Mesothelial cell of epicardium (in vitro differentiated cells): Measurements from ENCODE around the gene TBC1D22A. TPM values are rescaled to one million over a fixed set of nuclear protein-coding genes. Genes with fewer than 3 reads are reported as not detected.

Source experiments
- DNase-seq, 2 experiments: peaks; one replicate each; pipeline ENCODE4 v3.0.0; 2021; ENCODE audit warnings: low spot score in 2 of 2; ENCODE audit not compliant: unreplicated experiment in 2 of 2
- H3K27ac Mint-ChIP-seq: 2 replicates; pipeline ENCODE4 v1.8.0; 2021; ENCODE audit warnings: mixed read lengths
- H3K27me3 Mint-ChIP-seq: 2 replicates; pipeline ENCODE4 v1.8.0; 2021; ENCODE audit warnings: low read depth, mixed read lengths
- H3K36me3 Mint-ChIP-seq: 2 replicates; pipeline ENCODE4 v1.8.0; 2021; ENCODE audit warnings: mixed read lengths
- H3K4me1 Mint-ChIP-seq: 2 replicates; pipeline ENCODE4 v1.8.0; 2021; ENCODE audit warnings: mixed read lengths
- H3K4me3 Mint-ChIP-seq: 2 replicates; pipeline ENCODE4 v1.8.0; 2021; ENCODE audit warnings: mild to moderate bottlenecking, moderate library complexity, mixed read lengths
- H3K9me3 Mint-ChIP-seq: 2 replicates; pipeline ENCODE4 v1.8.0; 2021; ENCODE audit warnings: mixed read lengths
- CTCF ChIP-seq: fragments of 200-600 bp; sonication (generic); IDR thresholded peaks from one replicate; pipeline ENCODE4 v1.5.0; 2021; ENCODE audit warnings: antibody characterized with exemption; ENCODE audit not compliant: unreplicated experiment
- total RNA-seq: library from RNA; stranded (reverse); gene quantifications from 3 replicates; pipeline ENCODE4 v1.2.1, GENCODE V29; 2021

Gene TBC1D22A
- total RNA-seq, 1 donor from 2014 or later = 26.6 TPM

- H3K27me3 Mint-ChIP-seq = no peaks in the 10 kb centered on the region
- H3K27ac Mint-ChIP-seq = no peak overlapping the region
Measured at GRCh38 chr22:46835693-46836092, 73.2 kb downstream of the TBC1D22A start.

GRCh38 chr22:46841522-46841921 is 79.1 kb downstream of the TBC1D22A start:
- Mint-ChIP-seq H3K27me3 (no peaks in the 10 kb centered on the region), H3K4me3 (no peak overlapping the region), H3K36me3 (peaks cover 23% of the 10 kb centered on the region), H3K9me3 (peaks cover 36% of the 10 kb centered on the region), H3K4me1 (peaks cover 17% of the 10 kb centered on the region), H3K27ac (no peak overlapping the region)
- no peak for TF ChIP-seq CTCF
- no peak for DNase-seq

More at GRCh38 chr22:46835693-46836092, 73.2 kb downstream of the TBC1D22A start:
- no peak for TF ChIP-seq CTCF
- Mint-ChIP-seq H3K4me1 (peaks cover 14% of the 10 kb centered on the region), H3K9me3 (peaks cover 55% of the 10 kb centered on the region), H3K36me3 (peaks cover 50% of the 10 kb centered on the region), H3K4me3 (no peak overlapping the region)
- DNase-seq = no peak

- no peak for TF ChIP-seq CTCF
Measured at GRCh38 chr22:46842606-46843005, 80.2 kb downstream of the TBC1D22A start.

GRCh38 chr22:46843821-46844255 is 81.4 kb downstream of the TBC1D22A start:
- no peak for DNase-seq
- Mint-ChIP-seq H3K9me3 (peaks cover 13% of the 10 kb centered on the region), H3K27ac (no peak overlapping the region)

More at GRCh38 chr22:46842606-46843005, 80.2 kb downstream of the TBC1D22A start:
- H3K4me1 Mint-ChIP-seq = peaks cover 24% of the 10 kb centered on the region
- no peaks in the 10 kb centered on the region for H3K27me3 Mint-ChIP-seq
- no peak overlapping the region for H3K27ac Mint-ChIP-seq
- peaks cover 14% of the 10 kb centered on the region for H3K36me3 Mint-ChIP-seq
- H3K9me3 Mint-ChIP-seq = peaks cover 25% of the 10 kb centered on the region
- H3K4me3 Mint-ChIP-seq = no peak overlapping the region
- no peak for DNase-seq

GRCh38 chr22:46844606-46845210 is 82.3 kb downstream of the TBC1D22A start:
- TF ChIP-seq CTCF = no peak
- peak overlapping the region; percentile 21 for H3K27ac Mint-ChIP-seq
- H3K9me3 Mint-ChIP-seq = peaks cover 5% of the 10 kb centered on the region
- H3K4me1 Mint-ChIP-seq = peaks cover 35% of the 10 kb centered on the region
- H3K36me3 Mint-ChIP-seq = peaks cover 4% of the 10 kb centered on the region
- H3K4me3 Mint-ChIP-seq = no peak overlapping the region
- no peaks in the 10 kb centered on the region for H3K27me3 Mint-ChIP-seq
- DNase-seq = no peak

More at GRCh38 chr22:46843821-46844255, 81.4 kb downstream of the TBC1D22A start:
- no peaks in the 10 kb centered on the region for H3K27me3 Mint-ChIP-seq
- peaks cover 4% of the 10 kb centered on the region for H3K36me3 Mint-ChIP-seq
- H3K4me1 Mint-ChIP-seq = peaks cover 34% of the 10 kb centered on the region
- H3K4me3 Mint-ChIP-seq = no peak overlapping the region
- no peak for TF ChIP-seq CTCF
